ENCODE data around the gene DYNLL2.
A peak's percentile ranks its signal among the peaks of the same experiment; 100 is the strongest.
"Not testable (repeated sequence)": the region's sequence is repeated elsewhere in the genome, so short reads cannot be mapped to it uniquely, and the experiment has no call there.

DYNLL2 gene

DNA sequence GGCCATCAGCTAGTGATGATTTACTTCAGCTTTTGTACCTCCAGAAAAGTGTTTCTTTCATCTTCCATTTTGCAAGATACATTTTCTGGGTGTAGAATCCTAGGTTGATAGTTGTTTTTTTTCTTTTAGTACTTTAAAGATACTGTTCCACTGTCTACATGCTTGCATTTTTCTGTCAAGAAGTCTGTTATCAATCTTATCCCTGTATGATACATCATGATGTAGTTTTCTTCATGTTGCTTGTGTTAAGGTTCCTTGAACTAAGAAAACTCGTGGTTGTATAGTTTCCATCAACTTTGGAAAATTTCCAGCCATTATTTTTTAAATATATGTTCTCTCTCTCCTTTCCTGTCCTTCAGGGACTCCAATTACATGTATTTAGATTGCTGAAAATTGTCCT lies 24.1 kb downstream of the DYNLL2 start:
- no peak for DNase-seq (ENCODE audit: low read depth)

DNA sequence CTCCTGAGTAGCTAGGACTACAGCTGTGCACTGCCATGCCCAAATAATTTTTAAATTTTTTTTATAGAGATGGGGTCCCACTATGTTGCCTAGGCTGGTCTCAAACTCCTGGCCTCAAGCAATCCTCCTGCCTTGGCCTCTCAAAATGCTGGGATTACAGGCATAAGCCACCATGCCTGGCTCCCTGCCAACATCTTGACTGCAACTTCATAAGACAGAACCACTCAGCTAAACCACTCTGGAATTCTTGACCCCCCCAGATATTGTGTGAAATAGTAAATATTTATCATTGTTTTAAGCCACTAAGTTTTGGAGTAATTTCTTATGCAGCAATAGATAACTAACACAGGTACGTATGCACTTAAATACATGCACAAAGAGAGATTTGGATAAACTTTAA lies 26.0 kb downstream of the DYNLL2 start:
- no peak for DNase-seq (ENCODE audit: low read depth)

GRCh38 chr17:58110012-58110411 lies 26.8 kb downstream of the DYNLL2 start:
- no peak for DNase-seq (ENCODE audit: low read depth)

GRCh38 chr17:58111676-58112075 lies 28.5 kb downstream of the DYNLL2 start:
- DNase-seq (ENCODE audit: low read depth) = no peak

DNA sequence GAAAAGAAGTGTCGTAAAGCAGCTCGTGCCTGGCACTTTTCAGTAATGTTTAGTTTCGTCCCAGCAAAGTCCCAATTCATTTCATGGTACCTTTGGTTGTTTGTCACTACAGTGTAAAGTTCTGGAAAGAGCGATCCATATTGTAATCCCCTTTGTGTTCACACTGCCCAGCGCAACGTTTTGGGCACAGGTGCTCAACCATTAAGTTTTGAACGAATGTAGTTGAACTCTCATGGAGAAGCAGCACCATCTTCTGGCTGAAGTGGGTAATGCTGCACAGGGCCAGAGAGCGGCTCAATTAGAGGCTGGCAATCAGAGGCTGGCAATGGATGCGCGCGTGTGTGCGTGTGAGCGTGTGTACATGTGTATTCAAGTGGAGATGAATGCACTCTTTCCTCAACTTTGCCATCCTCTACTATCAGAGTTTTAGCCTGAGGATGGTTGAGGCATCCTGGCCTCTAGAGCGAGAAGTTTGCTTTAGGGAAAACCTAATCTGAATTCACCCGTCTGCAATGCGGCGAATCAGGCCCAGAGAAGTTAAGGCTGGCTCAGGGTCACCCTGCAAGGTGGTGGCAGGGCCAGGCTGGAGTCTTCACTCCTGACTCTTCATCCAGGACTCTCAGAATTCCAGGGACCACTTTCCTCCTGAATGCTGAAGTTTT lies 29.9 kb downstream of the DYNLL2 start:
- peak; percentile 72 for DNase-seq (ENCODE audit: low read depth)

- DNase-seq (ENCODE audit: low read depth) = no peak
These were observed 30.7 kb downstream of the DYNLL2 start for GRCh38 chr17:58113947-58114346.

- no peak for DNase-seq (ENCODE audit: low read depth)
These were observed 34.2 kb downstream of the DYNLL2 start for GRCh38 chr17:58117382-58117781.

- DNase-seq (ENCODE audit: low read depth) = no peak
These were observed 36.3 kb downstream of the DYNLL2 start for GRCh38 chr17:58119491-58119890.

DNA sequence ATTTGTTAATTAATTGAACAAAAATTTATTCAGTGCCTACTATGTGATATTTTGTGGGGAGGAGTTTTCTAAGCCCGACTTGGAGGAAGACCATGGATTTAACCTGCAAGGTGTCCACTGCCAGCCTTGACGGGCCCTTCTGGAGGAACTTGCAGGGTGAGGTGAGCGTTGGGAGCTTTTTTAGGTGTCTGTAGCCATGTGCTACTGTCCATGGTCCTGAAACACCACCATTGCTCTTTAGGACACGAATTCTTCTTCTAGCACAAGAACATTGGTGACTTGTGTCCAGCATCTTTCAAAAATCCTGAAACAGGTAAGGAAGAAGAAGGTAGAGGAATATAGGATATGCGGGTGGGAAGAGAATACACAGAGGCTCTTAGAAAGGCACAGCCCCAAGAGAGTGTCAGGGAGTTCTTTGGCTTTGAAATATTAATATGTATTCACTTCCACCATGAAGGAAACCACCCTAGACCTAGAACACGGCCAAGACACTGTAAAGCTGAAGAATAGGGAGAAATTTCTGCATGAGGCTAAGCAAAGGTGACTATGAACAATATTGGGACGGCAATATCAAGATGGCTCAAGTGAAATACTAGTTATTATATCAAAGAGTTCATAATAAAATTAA lies 37.1 kb downstream of the DYNLL2 start:
- DNase-seq (ENCODE audit: low read depth) = no peak

DNA sequence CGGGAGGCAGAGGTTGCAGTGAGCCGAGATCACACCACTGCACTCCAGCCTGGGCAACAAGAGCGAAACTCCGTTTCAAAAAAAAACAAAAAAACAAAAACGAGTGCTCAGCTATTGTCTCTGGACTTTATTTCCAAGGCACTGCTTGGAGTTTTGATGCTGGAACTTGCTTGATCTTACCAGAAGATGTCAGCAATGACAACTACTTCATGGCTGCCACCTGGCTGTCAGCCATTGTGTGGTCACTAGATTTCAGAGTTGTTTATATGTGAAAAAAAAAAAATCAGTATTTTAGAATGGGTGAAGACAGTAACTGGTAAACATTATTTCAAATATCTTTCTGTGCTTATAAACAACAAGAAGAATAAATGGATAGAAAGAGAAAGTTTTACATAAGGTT lies 38.7 kb downstream of the DYNLL2 start:
- DNase-seq (ENCODE audit: low read depth) = no peak

DNA sequence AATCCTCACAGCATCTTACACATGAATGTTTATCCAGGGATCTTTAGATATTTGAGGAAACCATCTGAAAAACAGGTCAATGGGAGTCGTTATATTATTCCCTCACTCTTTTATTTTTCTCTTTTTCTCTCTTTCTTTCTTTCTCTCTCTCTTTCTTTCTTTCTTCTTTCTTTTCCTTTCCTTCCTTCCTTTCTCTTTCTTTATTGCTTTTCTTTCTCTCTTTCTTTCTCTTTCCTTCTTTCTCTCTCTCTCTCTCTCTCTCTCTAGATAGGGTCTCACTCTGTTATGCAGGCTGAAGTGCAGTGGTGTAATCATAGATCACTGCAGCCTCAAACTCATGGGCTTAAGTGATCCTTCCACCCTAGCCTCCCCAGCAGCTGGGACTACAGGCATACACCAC lies 44.6 kb downstream of the DYNLL2 start:
- no peak for DNase-seq (ENCODE audit: low read depth)

DNA sequence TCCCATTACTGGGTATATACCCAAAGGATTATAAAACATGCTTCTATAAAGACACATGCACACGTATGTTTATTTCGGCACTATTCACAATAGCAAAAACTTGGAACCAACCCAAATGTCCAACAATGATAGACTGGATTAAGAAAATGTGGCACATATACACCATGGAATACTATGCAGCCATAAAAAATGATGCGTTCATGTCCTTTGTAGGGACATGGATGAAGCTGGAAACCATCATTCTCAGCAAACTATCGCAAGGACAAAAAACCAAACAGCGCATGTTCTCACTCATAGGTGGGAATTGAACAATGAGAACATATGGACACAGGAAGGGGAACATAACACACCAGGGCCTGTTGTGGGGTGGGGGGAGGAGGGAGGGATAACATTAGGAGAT lies 49.5 kb downstream of the DYNLL2 start:
- DNase-seq (ENCODE audit: low read depth) = not testable (repeated sequence)

GRCh38 chr17:58136669-58137279 lies 53.6 kb downstream of the DYNLL2 start:
- no peak for DNase-seq (ENCODE audit: low read depth)

GRCh38 chr17:58141505-58141904 lies 58.3 kb downstream of the DYNLL2 start:
- DNase-seq (ENCODE audit: low read depth) = no peak

DNA sequence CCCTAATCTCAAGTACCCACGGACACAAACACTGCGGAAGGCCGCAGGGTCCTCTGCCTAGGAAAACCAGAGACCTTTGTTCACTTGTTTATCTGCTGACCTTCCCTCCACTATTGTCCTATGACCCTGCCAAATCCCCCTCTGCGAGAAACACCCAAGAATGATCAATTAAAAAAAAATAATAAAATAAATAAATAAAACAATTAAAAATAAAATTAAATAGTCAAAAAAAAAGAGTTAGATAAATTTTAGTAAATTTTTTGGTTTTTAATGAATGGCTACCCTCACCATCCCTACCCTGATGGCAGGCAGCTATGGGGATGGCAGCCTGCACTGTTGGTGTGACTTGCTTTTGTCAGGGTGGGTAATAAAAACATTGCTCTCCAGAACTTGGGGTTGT lies 60.1 kb downstream of the DYNLL2 start:
- not testable (repeated sequence) for DNase-seq (ENCODE audit: low read depth)

- DNase-seq (ENCODE audit: low read depth) = no peak
These were observed 61.6 kb downstream of the DYNLL2 start for GRCh38 chr17:58144801-58145200.

Measured in stimulated activated CD8-positive, alpha-beta memory T cell treated with anti-CD3 and anti-CD28 coated beads, Interleukin-4, amount 100 ng/mL, for 24 hours (primary cell).